ENCODE data around the gene PIK3AP1. TPM values are rescaled to one million over a fixed set of nuclear protein-coding genes. Genes with fewer than 3 reads are reported as not detected.

PIK3AP1 gene
- total and polyA plus RNA-seq, 8 donors, result 2.6 to 14.5 (median 6.4) TPM; not detected in 1

Small RNA genes lying within 50 kb of the gene (small RNA-seq; reads per million reads assigned to genes)
- gene RNA5SP324 (0 reads per million in 4 donors), gene RNU6-1274P (0 reads per million in 4 donors)

Other genes with a start within 250 kb of the PIK3AP1 start
- 1 to 10 TPM in 1 of 5 donors, under 1 TPM in 2, not detected in 2; 0.55 to 1.4 (median 0.58) TPM for gene TLL2, start 206.6 kb downstream of the PIK3AP1 start, total RNA-seq
- gene TLL2, start 206.6 kb downstream of the PIK3AP1 start, polyA plus RNA-seq, result under 1 TPM; 0.37 to 0.65 (median 0.46) TPM
- gene TM9SF3, start 133.5 kb downstream of the PIK3AP1 start, total RNA-seq, result 100 to 1,000 TPM in 3 of 5 donors, 10 to 100 TPM in 2; 69.4 to 343 (median 122) TPM
- gene TM9SF3, start 133.5 kb downstream of the PIK3AP1 start, polyA plus RNA-seq, result 10 to 100 TPM; 28.6 to 33.6 (median 32.3) TPM
- 10 to 100 TPM; 12.7 to 61.3 (median 31.2) TPM for gene LCOR, start 111.8 kb upstream of the PIK3AP1 start, total RNA-seq
- 1 to 10 TPM; 2.0 to 2.6 (median 2.1) TPM for gene LCOR, start 111.8 kb upstream of the PIK3AP1 start, polyA plus RNA-seq

Measured in stomach (tissue), 8 donors.